DMS 273 treated with DMSO at 0.1 percent for 48 hours (cell line): ENCODE data around the gene PALB2.

ENCODE experiments used
- DNase-seq: peaks from one replicate; lab custom pipeline; 2025; lab: John Stamatoyannopoulos, UW

PALB2 gene

DNA sequence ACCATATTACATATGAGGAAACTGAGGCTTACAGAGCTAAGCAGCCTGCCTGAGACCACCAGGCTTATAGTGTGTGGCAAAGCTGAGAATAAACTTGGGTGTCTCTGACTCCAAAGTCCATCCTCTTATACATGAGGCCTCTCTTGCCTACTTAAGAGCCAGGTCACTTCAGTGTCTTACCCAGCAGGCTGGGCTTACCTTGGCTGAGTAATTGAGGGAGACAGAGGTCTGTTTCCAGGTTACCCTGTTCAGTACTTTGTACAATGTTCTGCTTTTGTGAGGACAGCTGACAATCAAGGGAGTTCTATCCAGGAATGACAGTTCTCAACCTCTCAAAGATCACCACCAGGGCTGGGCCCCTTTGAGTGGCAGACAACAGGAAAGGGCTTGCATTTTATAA is 59.3 kb downstream of the PALB2 start:
- DNase-seq: no peak

DNA sequence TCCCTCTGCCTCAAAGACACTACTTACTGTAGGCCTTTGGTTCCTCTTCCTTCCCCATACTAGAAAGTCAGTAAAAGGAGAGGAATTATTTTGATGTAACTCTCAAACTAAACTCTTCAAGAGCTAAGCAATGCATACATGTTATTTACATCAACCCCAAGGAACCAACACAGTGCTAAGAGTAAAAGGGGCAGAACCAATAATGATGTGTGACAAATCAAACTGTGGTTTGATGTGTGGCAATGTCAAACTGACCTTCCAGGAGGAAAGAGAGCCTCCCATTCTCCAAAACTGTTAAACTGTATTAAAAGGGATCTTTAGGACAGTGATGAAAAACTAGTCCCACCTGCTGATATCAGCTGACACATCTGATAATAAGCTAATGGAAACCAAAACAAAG is 60.7 kb downstream of the PALB2 start:
- no peak for DNase-seq

DNA sequence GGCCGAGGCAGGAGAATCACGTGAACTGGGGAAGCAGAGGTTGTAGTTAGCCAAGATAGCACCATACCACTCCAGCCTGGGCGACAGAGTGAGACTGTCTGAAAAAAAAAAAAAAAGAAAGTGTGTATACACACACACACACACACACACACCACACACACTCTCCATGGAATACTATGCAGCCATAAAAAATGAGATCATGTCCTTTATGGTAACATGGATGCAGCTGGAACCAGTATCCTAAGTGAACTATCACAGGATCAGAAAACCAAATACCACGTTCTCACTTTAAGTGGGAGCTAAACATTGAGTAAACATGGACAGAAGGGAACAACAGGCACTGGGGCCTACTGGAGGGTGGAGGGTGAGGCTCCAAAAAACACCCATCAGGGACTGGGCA is 61.7 kb downstream of the PALB2 start:
- DNase-seq: no peak

DNA sequence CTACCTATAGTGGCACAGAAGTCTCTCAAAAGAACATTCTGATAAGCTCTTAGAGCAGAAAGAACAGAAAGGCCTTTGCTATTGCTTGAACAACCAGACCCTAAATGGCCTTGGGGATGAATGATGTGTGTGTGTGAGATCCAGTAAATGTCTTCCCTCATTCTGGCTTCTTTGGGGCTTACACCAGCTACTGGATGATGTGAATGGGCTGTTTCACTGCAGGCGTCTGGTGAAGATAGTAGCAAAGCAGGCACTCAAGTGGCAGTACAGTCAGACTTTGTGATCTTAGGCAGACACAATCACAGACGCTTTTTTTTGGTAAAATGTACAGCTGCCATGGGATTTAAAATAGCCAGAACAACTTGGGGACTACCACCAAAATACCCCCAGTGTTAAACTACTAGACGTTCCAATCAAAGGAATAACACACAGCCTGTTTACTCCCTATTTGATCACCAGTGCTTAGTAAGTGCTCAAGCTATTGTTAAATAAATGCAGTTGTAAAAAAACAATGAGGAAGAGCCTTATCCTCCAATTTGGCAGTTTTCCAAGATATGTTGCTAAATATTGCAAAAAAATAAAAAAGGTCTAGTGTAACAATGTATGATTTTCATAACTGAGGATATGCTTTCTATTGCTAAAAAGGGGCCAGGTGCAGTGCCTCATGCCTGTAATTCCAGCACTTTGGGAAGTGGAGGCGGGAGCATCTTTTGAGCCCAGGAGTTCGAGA is 62.8 kb downstream of the PALB2 start:
- no peak for DNase-seq

DNA sequence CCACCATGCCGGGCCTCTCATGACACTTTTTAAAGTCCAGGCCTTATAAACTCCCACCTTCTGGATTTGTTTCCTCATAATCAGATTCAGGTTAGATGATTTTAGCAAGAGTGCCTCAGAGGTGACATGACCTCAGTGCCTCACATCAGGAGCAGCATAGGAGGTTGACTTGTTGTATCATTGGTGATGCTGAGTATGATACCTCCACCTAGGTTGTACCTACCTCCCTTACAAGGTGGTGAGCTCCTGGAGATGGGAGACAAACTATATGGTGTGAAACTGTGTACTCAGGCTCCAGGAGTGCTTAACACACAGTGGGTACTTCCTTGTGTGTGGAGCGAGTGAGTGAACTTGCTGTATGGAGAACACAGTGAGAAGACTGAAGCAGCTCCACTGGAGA is 63.6 kb downstream of the PALB2 start:
- no peak for DNase-seq

DNA sequence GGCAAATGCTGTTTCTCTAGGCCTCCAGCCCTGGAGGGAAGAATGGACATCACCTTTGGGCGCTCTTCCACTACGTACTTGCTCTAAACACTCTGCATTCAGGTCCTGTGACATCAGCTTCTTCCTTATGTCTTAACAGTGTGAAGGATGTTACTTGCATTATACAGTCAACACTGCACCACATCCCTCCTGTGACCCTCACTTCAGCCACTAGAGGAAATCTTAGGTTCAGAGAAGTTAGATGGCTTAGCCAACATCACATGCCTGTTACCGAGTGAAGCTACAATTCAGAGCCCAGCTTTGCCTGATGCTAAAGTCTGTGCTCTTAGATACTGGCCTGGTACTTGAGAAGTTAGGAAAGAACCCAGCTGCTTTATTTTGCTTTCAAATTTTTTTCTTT is 65.3 kb downstream of the PALB2 start:
- no peak for DNase-seq

DNA sequence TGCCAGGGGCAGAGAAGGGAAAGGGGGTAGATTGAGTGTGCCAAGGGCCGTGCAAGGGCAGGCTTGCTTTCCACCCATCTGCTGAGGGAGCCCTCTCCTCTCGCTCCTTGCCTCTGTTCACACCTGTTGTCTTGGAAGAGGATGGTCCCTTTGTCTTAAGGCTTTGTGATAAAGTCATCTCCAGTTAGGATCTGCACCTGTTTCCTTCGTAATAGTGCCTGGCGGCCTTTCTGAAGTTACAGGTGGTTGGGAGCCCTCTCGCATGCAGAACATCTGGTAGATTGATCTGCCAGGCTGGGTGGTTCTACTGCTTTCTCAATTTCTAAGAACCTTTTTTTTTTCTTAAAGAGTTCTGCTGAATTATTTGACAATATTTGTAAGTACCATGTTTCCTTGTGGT is 67.3 kb downstream of the PALB2 start:
- DNase-seq: no peak

DNA sequence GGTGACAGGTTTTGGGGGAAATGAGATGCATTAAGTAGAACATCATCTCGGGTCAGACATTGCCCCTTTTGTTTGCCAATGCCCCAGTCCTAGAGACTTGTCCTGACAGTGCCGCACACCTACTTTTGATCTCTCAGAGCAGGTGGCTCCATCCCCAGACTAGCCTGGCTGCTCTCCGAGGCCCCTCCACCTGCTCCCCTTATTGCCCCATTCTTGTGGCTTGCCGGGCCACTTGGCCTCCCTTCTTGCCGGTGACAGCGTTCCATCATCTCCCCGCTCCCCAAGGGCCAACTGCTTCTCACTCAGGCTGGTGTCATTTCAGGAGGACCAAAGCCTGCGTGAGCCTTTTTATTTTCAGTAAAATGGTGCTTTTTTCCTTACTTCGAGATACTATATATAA is 68.7 kb downstream of the PALB2 start:
- no peak for DNase-seq

DNA sequence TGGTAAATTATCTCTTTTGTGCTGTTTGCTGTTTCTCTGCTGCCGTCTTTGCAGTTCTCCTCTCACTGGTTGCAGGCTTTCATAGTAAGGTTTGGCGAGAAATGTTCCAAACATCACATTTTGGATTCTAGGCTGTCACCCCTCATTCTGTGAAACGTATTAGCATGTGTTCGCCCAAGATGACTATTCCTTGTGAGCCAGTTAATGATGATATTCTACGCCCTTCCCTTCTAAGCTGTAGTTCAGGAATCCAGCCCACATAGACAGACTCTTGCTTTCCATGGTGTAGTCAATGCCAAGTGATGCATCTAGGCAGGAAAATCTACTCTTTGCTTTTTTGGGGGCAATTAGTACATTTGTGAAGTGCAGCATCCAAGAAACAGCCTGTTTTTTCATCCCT is 69.2 kb downstream of the PALB2 start:
- no peak for DNase-seq

DNA sequence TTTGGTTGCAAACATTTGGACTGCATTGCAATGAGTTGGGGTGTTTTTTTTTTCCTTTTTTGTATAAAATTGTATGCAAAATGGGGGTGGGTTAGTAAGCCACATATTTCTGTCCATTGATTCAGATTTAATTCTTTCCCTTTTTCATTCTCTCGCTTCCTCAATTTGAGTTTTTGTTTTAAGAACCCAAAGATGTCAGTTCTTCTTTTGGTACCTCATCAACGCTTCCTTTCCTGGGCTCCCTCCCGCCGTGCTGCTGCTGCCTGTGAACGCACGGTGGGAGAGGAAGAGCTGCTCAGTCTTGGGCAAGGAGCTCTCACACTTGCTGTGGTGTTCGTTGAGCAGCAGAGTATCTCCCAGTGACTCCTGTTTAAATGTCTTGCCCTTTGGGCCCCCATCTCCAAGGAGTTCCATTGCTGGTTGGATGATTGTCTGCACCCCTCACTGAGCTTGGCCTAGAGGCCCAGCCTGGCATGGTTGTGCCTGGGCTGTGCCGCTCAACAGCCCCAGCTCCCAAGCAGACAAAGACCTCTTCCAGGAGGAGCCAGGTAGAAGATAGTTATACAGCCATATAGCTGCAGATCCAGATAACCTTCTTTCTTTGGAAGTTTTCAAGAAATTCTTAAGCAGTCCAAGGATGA is 70.0 kb downstream of the PALB2 start:
- DNase-seq: no peak

DNA sequence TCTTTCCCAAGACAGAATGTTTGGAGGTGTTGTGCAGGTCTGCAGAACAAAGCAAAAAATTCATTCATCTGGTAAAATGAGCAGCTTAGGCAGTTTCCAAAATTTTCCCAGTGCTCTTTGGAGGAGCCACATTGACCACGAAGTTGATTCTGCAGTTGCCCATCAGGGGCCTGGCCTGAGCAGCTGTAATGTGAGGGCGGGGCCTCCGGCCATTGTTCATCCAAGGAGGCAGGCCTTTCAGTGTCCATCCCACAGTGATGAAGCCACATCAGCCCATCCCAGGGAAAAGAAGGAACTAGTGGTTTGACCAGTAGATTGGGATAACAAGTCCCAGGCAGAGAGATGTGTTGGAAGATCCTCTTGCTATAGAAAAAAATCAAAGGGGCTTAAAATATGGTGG is 73.5 kb downstream of the PALB2 start:
- DNase-seq: no peak

DNA sequence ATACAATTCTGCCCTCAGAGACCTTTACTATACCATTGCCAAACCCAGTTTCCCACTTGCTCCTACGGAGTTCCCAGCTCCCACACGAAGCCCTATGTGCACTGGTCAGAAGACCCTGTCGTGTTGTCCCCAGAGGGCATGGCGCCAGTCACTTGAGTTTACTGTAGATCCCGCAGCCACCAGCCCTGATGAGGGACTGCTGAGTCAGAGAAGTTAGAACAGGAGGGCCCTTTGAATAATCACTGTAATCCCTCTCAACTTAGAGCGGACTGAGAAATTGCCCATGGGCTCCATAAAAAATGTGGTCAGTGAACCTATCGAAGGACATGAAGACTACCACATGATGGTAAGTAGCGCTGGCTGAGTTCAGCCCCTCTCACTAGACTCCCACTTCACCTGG is 74.4 kb downstream of the PALB2 start:
- DNase-seq: no peak

DNA sequence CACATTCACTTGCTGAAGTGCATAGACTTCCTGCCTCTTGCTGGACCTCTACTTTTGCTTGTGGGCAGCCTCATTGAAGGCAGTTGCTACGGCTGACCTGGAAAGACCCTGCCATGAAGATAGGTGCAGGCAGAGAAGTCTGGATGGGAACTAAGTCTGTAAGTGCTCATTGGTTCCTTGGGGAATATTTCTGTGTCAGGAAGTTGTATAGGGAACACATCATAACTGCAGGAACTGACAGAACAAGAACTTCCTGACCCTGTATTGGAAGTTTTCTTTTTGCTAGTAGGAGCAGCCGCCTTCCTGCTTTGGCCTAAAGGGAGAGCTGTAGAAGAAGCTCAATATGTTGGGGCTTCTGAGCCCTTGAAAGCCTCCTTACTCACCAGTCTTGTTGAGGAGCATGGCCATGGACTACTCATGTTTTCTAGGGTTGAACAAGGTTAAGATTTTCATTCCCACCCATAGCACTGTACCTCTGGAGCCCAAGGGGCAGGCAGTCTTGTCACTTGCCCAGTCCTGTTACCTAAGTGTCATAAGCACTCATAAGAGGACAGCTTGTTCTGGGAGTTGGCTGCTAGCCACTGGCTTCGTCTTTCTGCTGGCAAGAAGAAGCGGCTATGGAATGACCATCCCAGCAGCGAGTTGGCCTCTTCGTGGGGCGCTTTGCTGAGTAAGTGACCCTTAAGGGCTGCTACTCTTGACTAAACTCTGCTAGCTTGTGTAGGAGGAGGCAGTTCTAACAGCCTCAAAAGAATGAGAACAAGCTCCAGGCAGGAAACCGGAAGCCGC is 76.3 kb downstream of the PALB2 start:
- no peak for DNase-seq

DNA sequence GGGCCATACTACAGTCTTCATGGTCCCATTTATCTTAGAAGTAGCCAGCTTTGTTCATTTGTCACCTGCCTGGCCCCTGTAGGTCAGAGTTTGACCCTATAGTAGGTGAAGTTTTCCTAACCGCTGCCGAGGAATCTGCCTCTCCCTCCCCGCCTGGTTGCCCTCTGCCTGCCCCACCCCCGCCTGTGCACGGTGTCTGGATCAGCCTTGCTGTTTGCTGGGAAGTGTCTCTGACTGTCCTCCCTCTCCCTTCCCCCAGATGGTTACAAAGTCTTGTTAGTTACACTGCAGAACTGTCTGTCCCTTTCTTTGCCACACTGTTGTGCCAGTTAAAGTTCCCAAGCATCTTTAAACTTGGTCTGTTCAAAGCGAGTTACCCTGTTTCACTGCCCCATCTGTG is 77.9 kb downstream of the PALB2 start:
- no peak for DNase-seq

DNA sequence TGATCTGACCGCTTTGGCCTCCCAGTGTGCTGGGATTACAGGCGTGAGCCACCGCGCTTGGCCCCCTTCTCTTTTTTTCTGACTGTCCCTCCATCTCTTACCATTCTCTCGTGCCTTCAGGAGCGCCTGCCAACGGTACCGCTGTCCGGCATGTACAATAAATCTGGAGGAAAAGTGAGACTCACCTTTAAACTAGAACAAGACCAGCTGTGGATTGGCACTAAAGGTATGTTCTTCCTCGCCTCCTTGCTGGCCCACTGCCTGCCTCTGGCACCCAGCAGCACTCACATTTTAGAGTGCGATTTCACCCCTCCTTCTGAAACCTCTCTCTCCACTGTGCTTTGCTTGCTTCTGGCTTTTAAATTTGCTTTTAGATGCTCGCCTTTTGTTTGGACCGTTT is 78.6 kb downstream of the PALB2 start:
- DNase-seq: no peak

DNA sequence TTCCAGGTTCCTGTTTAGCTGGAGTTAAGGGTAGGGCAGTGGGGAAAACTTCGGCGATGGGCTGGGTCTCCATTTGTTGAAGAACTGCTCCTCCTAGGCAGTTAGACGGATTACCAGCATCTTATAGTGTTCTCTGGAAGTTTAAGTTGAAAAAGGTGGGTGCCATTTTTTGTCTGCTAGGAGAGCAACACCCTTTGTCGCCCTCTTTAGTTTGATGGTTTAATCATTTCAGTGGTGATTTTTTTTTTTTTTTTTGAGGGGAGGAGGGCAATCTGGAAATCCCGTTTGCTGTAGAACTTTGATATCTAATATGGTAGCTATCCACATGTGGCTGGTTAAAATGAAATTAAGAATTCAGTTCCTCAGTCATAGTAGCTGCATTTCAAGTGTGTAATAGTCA is 79.5 kb downstream of the PALB2 start:
- no peak for DNase-seq

DNA sequence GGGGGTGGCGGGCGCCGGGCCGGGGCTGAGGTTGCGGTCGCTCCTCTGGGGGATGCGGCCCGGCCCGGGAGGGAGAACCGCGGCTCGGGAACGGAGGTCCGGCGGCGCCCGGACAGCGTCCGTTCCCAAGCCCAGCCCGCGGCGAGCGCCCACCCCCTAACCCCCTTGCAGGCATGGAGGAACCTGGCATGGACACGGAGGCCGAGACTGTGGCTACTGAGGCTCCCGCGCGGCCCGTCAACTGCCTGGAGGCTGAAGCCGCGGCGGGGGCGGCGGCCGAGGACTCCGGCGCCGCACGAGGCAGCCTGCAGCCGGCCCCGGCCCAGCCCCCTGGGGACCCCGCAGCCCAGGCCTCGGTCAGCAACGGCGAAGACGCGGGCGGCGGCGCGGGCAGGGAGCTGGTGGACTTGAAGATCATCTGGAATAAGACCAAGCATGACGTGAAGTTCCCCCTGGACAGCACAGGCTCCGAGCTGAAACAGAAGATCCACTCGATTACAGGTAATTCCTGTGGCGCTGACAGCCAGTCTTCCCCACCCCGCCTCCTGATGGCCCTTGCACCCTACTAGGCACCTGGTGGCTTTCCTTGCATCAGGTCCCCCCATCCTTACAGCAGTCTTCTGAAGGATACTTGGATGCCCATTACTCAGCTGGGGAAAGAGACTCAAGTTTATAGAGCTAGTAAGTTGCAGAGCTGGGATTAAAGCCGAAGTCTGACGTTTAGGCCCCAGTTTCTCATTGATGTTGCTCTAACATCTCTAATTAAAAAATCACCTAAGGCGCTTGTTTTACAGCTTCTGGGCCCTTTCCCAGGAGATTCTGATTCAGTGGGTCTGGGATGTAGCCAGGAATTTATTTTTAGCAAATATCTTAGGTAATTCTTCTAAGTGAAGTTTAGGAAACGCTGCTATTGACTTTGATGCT is 83.1 kb downstream of the PALB2 start:
- DNase-seq: no peak

DNA sequence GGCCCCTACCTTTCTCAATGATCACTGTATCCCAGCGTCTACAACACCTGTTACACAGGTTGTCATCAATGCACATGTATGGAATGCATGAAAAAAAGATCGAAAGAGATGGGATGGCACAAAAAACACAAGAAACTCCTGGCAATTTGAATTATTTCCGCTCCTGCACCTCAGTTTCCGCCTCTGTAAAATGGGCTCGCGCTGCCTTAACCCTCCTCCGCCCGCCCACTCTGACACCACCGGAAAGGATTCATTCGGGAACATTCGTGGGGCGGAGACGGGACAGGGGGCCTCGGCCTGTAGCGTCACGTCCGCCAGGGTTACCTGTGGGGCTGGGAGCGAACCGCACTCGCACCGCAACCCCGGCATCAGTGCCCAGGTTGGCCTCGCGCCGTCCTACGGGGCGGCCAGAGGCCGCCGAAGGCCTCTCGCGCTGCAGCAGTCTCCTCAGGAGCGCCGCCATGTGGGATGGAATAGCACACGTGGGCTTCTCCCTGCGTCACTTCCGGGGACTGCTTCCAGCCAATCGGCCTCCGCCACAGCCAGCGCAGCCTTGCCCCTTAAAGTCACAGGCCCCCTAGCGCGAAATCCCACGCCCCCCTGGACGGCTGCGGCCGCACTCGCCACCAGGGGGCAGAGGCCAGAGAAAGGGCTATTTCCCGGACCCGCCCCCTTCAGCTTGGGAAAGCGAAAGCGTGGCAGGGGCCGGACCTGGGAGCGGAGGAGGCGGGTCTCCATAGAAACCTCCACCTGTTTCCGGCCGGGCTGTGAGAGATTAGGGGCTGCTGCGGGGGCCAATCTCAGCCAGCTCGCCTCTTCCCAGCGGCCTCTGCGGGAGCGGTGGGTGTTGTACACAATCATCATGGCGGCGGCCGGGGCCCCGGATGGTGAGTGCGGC is 84.0 kb downstream of the PALB2 start, which contains the start of the genes EARS2 and UBFD1:
Gene EARS2, minus strand, starts transcription at position 470 of the 898 bp plus-strand sequence. Its CDS starts 7 bp downstream, at position 463.
Gene UBFD1, plus strand, starts transcription at position 847 of the 898 bp plus-strand sequence. Its CDS starts 16 bp downstream, at position 863.
- DNase-seq: peak; percentile 97

DNA sequence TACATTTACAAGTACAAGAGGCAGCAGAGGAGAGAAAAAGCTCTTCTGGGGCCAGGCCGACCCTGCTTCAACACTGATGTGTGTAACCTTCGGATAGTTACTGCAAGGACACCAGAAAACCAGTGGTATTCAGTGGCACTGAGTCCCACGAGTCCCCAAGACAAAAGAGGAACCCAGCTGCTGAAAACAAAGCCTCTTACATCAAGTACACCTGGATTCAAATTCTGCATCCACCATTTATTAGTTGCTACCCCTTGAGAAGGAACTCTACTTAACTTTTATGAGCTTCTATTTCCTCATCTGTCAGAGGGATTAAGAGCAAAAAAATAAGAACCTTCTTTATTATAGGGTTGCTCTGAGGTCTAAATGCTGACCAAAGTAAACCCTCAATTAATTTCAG is 86.6 kb downstream of the PALB2 start:
- DNase-seq: no peak
